Stimulated activated naive CD4-positive, alpha-beta T cell (primary cell): ENCODE data around the gene BIRC7.

Experiments
- DNase-seq, 6 experiments: peaks; one replicate each; lab custom pipeline; 2025; lab: John Stamatoyannopoulos, UW

BIRC7 gene

DNA sequence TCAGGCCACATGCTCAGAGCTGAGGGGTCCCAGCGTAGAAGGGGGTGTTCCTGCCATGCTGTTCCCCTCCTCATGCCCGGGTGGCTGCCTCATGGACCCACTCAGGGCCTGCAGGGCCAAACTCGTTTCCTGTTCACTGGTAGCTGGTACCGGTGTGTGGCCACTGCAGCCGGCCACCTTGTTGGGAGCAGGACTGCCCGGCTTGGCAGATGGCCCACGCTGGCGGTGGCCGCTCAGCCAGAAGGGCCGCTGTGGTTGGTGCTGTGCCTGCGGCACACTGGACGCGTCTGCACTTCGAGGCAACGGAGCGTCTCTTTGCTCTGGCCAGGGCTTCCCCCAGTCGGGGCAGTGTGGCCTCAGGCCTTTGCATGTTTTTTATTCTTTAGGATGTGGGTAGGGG lies 47.2 kb downstream of the BIRC7 start:
- no peak for DNase-seq

DNA sequence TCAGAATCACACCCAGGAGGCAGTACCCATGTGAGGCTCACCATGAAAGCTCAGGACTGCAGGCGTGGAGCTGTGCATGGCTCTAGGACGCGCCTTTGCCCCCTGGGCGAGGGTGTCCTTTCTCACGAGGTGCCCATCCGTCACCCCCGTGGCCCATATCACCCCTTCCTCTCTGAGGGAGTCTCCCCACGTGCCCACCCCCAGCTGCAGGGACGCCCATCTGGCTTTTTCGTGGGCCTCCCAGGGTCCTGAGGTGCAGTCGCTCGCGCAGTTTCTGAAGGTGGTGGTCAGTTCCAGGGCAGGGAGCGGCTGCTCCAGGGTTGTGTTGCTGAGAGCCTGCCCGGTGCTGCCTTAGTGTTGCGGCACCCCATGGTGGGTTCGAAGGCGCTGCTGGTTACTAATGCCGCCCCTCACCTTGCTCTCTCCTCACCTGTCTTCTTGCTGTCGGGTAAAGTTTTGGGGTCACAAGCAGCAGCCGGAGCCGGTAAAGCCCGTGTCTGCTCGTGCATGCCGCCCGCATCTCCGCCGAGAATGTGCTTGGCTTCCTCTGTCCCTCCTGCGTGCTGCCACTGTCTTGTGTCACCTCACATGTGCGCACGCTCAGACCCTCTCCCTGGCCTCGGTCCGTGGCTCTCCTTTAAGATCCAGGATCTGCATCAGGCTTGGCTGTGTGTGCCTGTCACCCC lies 47.8 kb downstream of the BIRC7 start:
- no peak for DNase-seq

DNA sequence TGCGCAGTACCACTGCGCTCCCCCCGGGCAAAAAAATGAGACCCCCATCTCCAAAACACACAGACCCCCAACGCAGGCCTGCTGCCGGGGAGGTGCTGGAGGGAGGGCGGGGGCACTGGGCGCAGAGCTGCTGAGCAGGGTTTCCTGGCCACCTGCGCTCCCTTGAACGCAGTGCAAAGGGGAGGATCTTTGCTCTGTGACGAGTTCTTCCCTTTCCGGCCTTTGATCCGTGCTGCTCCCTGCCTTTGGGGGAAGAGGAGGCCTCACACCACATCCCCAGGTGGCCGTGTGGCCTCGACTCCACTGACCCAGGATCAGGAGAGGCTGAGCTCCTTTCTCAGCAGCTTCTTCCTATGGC lies 48.4 kb downstream of the BIRC7 start:
- peak in 1 of 6 experiments; percentile 36 for DNase-seq

- DNase-seq, result no peak
Observed at GRCh38 chr20:63284544-63284949, 48.8 kb downstream of the BIRC7 start.

GRCh38 chr20:63284981-63285524 lies 49.3 kb downstream of the BIRC7 start:
- DNase-seq, result no peak

- DNase-seq, result no peak
Observed at GRCh38 chr20:63285636-63286615, 50.2 kb downstream of the BIRC7 start.

- DNase-seq, result no peak
Observed at GRCh38 chr20:63286781-63287696, 51.3 kb downstream of the BIRC7 start.

- no peak for DNase-seq
Observed at GRCh38 chr20:63287697-63288580, 52.2 kb downstream of the BIRC7 start.

DNA sequence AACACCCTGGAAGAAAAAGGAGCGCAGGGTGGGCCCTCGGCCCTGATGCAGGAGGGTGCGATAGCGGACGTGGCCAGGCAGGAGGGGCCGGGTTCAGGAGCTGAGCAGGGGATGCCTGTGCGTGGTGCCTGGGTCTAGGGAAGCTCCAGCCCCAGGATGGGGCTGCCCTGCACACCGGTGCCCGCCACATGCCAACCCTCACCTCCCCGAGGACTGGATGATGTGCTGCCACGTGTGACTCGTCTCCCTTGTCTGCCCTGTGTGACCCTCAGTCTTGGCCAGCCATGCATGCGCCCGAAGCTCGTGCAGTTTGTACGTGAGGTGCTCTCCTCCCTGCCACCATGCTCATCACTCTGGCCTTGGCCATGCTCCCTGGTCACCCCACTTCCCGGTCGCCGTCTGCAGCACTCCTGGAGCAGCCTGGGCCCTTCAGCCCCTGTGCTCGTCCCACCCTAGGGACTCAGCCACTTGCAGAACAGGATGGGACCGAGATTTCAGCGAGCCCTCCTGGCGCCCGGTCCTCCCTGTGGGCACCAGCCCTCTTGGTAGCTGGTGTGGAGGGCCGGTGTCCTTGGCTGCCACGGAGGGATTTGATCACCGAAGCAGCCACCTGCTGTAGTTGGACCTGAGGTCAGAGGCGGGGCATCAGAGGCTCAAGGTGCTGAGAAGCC lies 53.0 kb downstream of the BIRC7 start:
- no peak for DNase-seq

GRCh38 chr20:63289311-63290135 lies 53.8 kb downstream of the BIRC7 start:
- no peak for DNase-seq
